ENCODE results near the gene SPIRE1.

DNA sequence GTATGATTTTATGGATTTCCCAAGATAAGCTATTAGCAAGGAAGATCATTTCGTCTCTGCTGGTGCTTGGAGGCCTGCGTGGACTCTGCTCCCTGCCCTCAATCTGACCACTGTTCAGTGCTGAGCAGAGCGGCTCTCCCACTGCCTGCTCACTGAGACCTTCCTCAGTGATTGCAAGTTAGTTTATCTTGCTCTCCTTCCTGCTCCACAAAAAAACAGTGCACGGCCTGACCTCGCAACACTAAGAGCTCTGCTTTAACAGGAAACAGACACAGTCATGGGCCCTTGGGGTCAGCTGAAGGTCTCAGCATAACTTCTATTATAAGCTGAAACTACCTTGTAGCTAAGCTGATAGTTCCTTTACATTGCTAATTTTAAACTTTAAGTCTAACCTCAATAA is 197.0 kb downstream of the SPIRE1 start:
- TF ChIP-seq, protein P1, sequence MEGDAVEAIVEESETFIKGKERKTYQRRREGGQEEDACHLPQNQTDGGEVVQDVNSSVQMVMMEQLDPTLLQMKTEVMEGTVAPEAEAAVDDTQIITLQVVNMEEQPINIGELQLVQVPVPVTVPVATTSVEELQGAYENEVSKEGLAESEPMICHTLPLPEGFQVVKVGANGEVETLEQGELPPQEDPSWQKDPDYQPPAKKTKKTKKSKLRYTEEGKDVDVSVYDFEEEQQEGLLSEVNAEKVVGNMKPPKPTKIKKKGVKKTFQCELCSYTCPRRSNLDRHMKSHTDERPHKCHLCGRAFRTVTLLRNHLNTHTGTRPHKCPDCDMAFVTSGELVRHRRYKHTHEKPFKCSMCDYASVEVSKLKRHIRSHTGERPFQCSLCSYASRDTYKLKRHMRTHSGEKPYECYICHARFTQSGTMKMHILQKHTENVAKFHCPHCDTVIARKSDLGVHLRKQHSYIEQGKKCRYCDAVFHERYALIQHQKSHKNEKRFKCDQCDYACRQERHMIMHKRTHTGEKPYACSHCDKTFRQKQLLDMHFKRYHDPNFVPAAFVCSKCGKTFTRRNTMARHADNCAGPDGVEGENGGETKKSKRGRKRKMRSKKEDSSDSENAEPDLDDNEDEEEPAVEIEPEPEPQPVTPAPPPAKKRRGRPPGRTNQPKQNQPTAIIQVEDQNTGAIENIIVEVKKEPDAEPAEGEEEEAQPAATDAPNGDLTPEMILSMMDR (IDR thresholded peaks at IDR 0.05; ENCODE audit: low read depth, low read length): no peak
- TF ChIP-seq POLR2A (IDR thresholded peaks at IDR 0.05; ENCODE audit: extremely low read depth, insufficient read length) (no peak), MYC (IDR thresholded peaks at IDR 0.05; ENCODE audit: low read depth, low read length) (no peak)
- TF ChIP-seq, protein P2, sequence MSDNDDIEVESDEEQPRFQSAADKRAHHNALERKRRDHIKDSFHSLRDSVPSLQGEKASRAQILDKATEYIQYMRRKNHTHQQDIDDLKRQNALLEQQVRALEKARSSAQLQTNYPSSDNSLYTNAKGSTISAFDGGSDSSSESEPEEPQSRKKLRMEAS (IDR thresholded peaks at IDR 0.05; ENCODE audit: low read depth, low read length): no peak

Data from NB4 (cell line).